OCI-LY7 (cell line): ENCODE results near the gene EIF4E. TPM values are rescaled to one million over a fixed set of nuclear protein-coding genes. Genes with fewer than 3 reads are reported as not detected.

Source experiments
- BruUV-seq: library from RNA; stranded (reverse); fragments of 400-500 nt; replicated peaks from 2 replicates; lab custom pipeline; 2021; lab: Mats Ljungman, UMichigan
- CTCF ChIA-PET: fragments of 300-600 bp; sonication (Branson Sonifier 250); formaldehyde crosslinking; loops from one replicate; lab custom pipeline; 2022; ENCODE audit warnings: antibody characterized with exemption; ENCODE audit not compliant: unreplicated experiment; lab: Charles Lee
- POLR2A ChIA-PET: fragments of 300-600 bp; sonication (Branson Sonifier 250); formaldehyde crosslinking; loops from one replicate; lab custom pipeline; 2022; ENCODE audit warnings: antibody characterized with exemption; lab: Charles Lee
- DNase-seq: peaks from one replicate; pipeline ENCODE4 v3.0.0-alpha.2; 2015; ENCODE audit warnings: low spot score
- H2AFZ ChIP-seq: fragments of 200-600 bp; sonication (generic), shearing (Covaris generic); 2 replicates; pipeline ENCODE4 v1.6.1; 2014; ENCODE audit warnings: mild to moderate bottlenecking, antibody characterized with exemption, low read length, moderate library complexity
- H3K27ac ChIP-seq: fragments of 200-600 bp; sonication (generic); 2 replicates; pipeline ENCODE4 v1.5.1; 2014; ENCODE audit warnings: mixed run types, low read depth, mild to moderate bottlenecking, moderate library complexity, low read length, inconsistent platforms; ENCODE audit not compliant: poor library complexity, severe bottlenecking
- H3K36me3 ChIP-seq: fragments of 200-600 bp; sonication (generic); 2 replicates; pipeline ENCODE4 v1.6.1; 2014; ENCODE audit warnings: mild to moderate bottlenecking, antibody characterized with exemption, low read length, moderate library complexity, mixed read lengths; ENCODE audit not compliant: insufficient read depth
- H3K4me1 ChIP-seq: fragments of 200-600 bp; sonication (generic); 2 replicates; pipeline ENCODE4 v1.5.1; 2014; ENCODE audit warnings: mild to moderate bottlenecking, low read length; ENCODE audit not compliant: insufficient read depth, poor library complexity, severe bottlenecking
- H3K4me2 ChIP-seq: fragments of 200-600 bp; sonication (generic); 2 replicates; pipeline ENCODE4 v1.6.1; 2014; ENCODE audit warnings: mild to moderate bottlenecking, low read length
- H3K4me3 ChIP-seq: fragments of 200-600 bp; sonication (generic); 2 replicates; pipeline ENCODE4 v1.5.1; 2014; ENCODE audit warnings: mild to moderate bottlenecking, low read depth, low read length; ENCODE audit not compliant: poor library complexity, severe bottlenecking
- H3K79me2 ChIP-seq: fragments of 200-600 bp; sonication (generic); 2 replicates; pipeline ENCODE4 v1.6.1; 2016; ENCODE audit warnings: low read depth, mild to moderate bottlenecking, low read length, moderate library complexity, mixed read lengths; ENCODE audit not compliant: insufficient read depth
- H3K9me2 ChIP-seq: fragments of 200-600 bp; sonication (generic); 2 replicates; pipeline ENCODE4 v1.6.1; 2016; ENCODE audit warnings: mild to moderate bottlenecking, low read length, mixed read lengths; ENCODE audit not compliant: insufficient read depth
- H3K9me3 ChIP-seq: fragments of 200-600 bp; sonication (generic); 2 replicates; pipeline ENCODE4 v1.6.1; 2014; ENCODE audit warnings: mild to moderate bottlenecking, mixed run types, low read length, mixed read lengths
- H4K20me1 ChIP-seq: fragments of 200-600 bp; sonication (generic); 2 replicates; pipeline ENCODE4 v1.6.1; 2014; ENCODE audit warnings: mild to moderate bottlenecking, antibody characterized with exemption, low read length, moderate library complexity, mixed read lengths; ENCODE audit not compliant: insufficient read depth
- CTCF ChIP-seq: fragments of 200-600 bp; sonication (generic); conservative IDR thresholded peaks from 2 replicates; pipeline ENCODE4 v1.5.1; 2014; ENCODE audit warnings: mild to moderate bottlenecking, antibody characterized with exemption, low read length, moderate library complexity, mixed read lengths
- EZH2phosphoT487 ChIP-seq: fragments of 200-600 bp; sonication (generic); IDR thresholded peaks from 2 replicates; pipeline ENCODE4 v1.6.1; 2018; ENCODE audit warnings: low read depth, borderline replicate concordance, mild to moderate bottlenecking, mixed run types, antibody characterized with exemption, low read length, moderate library complexity, mixed read lengths
- intact Hi-C: fragments of 100-400 bp; cut with micrococcal nuclease; formaldehyde crosslinking; loops from one replicate; pipeline ENCODE4 v1.10.0; 2022; ENCODE audit not compliant: unreplicated experiment
- total RNA-seq, 2 experiments: library from RNA; depleted of rRNA in 1 of 2; stranded (reverse); fragments of >200 nt in 1 of 2; shearing (Covaris generic) in 1 of 2; gene quantifications; 2 replicates each; pipeline ENCODE4 v1.2.3, GENCODE V29; 2014 to 2022

The EIF4E gene
- total RNA-seq, 2 experiments from 2014 or later, result 136 to 160 TPM

- ChIA-PET POLR2A (interaction anchor here (0.5 to 1.0 kb wide), 4 partner anchors 10 to 121 kb away, joined by 3 to 4 read pairs (median 4); no protein-coding TSS in a partner anchor), CTCF (no interaction called here)
- H3K9me3 ChIP-seq, result peaks cover 6% of the 10 kb centered on the region; the same call in 1 of the 2 replicates
- H4K20me1 ChIP-seq, result peaks cover 73% of the 10 kb centered on the region
- H3K36me3 ChIP-seq, result peaks cover 93% of the 10 kb centered on the region
- no peak overlapping the region for H3K4me2 ChIP-seq
- no TSS peak for BruUV-seq
- H3K4me1 ChIP-seq, result peaks cover 24% of the 10 kb centered on the region
- intact Hi-C loops, result no loop called here
- H3K4me3 ChIP-seq, result no peak overlapping the region
- no peak for TF ChIP-seq CTCF
- TF ChIP-seq EZH2phosphoT487, result no peak
- H2AFZ ChIP-seq, result no peak overlapping the region
- H3K27ac ChIP-seq, result no peak overlapping the region
- H3K9me2 ChIP-seq, result no peaks in the 10 kb centered on the region
- peaks cover 100% of the 10 kb centered on the region for H3K79me2 ChIP-seq
- no peak for DNase-seq
These were observed 20.8 kb downstream of the EIF4E start for GRCh38 chr4:98908182-98908581.

- Histone ChIP-seq H3K9me3 (no peaks in the 10 kb centered on the region), H3K36me3 (peaks cover 99% of the 10 kb centered on the region), H4K20me1 (peaks cover 66% of the 10 kb centered on the region), H3K4me1 (peaks cover 22% of the 10 kb centered on the region), H3K27ac (no peak overlapping the region), H3K4me2 (no peak overlapping the region), H3K9me2 (no peaks in the 10 kb centered on the region), H3K4me3 (no peak overlapping the region), H3K79me2 (peaks cover 100% of the 10 kb centered on the region), H2AFZ (no peak overlapping the region)
- BruUV-seq, result no TSS peak
- DNase-seq, result no peak
- CTCF ChIA-PET, result no interaction called here
- POLR2A ChIA-PET, result interaction anchor here (0.6 to 0.7 kb wide), 2 partner anchors 17 to 20 kb away, joined by 3 read pairs; no protein-coding TSS in a partner anchor
- TF ChIP-seq CTCF (no peak), EZH2phosphoT487 (no peak)
- intact Hi-C loops, result no loop called here
These were observed 23.1 kb downstream of the EIF4E start for GRCh38 chr4:98905839-98906238.

- H3K9me2 ChIP-seq, result no peaks in the 10 kb centered on the region
- CTCF ChIA-PET, result no interaction called here
- no peaks in the 10 kb centered on the region for H3K9me3 ChIP-seq
- H3K4me1 ChIP-seq, result peaks cover 17% of the 10 kb centered on the region
- intact Hi-C loops, result no loop called here
- H3K4me2 ChIP-seq, result no peak overlapping the region
- no peak overlapping the region for H3K4me3 ChIP-seq
- POLR2A ChIA-PET, result interaction anchor here (0.6 to 0.7 kb wide), 2 partner anchors 17 to 20 kb away, joined by 3 read pairs; no protein-coding TSS in a partner anchor
- H3K36me3 ChIP-seq, result peaks cover 99% of the 10 kb centered on the region
- peaks cover 63% of the 10 kb centered on the region for H4K20me1 ChIP-seq
- peaks cover 100% of the 10 kb centered on the region for H3K79me2 ChIP-seq
- no peak overlapping the region for H2AFZ ChIP-seq
- TF ChIP-seq CTCF (no peak), EZH2phosphoT487 (no peak)
- no peak for DNase-seq
- no peak overlapping the region for H3K27ac ChIP-seq
- no TSS peak for BruUV-seq
These were observed 23.6 kb downstream of the EIF4E start for GRCh38 chr4:98905297-98905696.
